ENCODE measurements around the gene CGREF1.
"Not testable (repeated sequence)": the region's sequence is repeated elsewhere in the genome, so short reads cannot be mapped to it uniquely, and the experiment has no call there.

CGREF1 gene

GRCh38 chr2:27087823-27088410 is 31.0 kb downstream of the CGREF1 start:
- DNase-seq (ENCODE audit: low read depth), result no peak

- no peak for DNase-seq (ENCODE audit: low read depth)
These were observed 32.0 kb downstream of the CGREF1 start, which contains the start of gene KHK for GRCh38 chr2:27086724-27087593. KHK (plus strand) TSS chr2:27086772; CDS start chr2:27087260, 488 bp downstream.

- DNase-seq (ENCODE audit: low read depth), result peak; percentile 95
These were observed 32.7 kb downstream of the CGREF1 start for GRCh38 chr2:27086090-27086723.

- DNase-seq (ENCODE audit: low read depth), result no peak
These were observed 33.2 kb downstream of the CGREF1 start for GRCh38 chr2:27085673-27086089.

- DNase-seq (ENCODE audit: low read depth), result no peak
These were observed 33.8 kb downstream of the CGREF1 start for GRCh38 chr2:27085062-27085672.

- DNase-seq (ENCODE audit: low read depth), result no peak
These were observed 34.4 kb downstream of the CGREF1 start for GRCh38 chr2:27084297-27085061.

GRCh38 chr2:27083410-27084296 is 35.3 kb downstream of the CGREF1 start:
- no peak for DNase-seq (ENCODE audit: low read depth)

GRCh38 chr2:27082773-27083409 is 36.0 kb downstream of the CGREF1 start:
- no peak for DNase-seq (ENCODE audit: low read depth)

GRCh38 chr2:27081984-27082772 is 36.8 kb downstream of the CGREF1 start:
- no peak for DNase-seq (ENCODE audit: low read depth)

- DNase-seq (ENCODE audit: low read depth), result no peak
These were observed 38.4 kb downstream of the CGREF1 start for GRCh38 chr2:27080603-27080936.

GRCh38 chr2:27080140-27080469 is 38.8 kb downstream of the CGREF1 start:
- DNase-seq (ENCODE audit: low read depth), result no peak

GRCh38 chr2:27079233-27080139 is 39.4 kb downstream of the CGREF1 start:
- no peak for DNase-seq (ENCODE audit: low read depth)

GRCh38 chr2:27078267-27079194 is 40.4 kb downstream of the CGREF1 start, which contains the start of gene EMILIN1:
EMILIN1 (plus strand) TSS chr2:27078615; CDS start chr2:27079066, 451 bp downstream.
- no peak for DNase-seq (ENCODE audit: low read depth)

GRCh38 chr2:27077231-27077630 is 41.7 kb downstream of the CGREF1 start:
- no peak for DNase-seq (ENCODE audit: low read depth)

GRCh38 chr2:27076323-27076722 is 42.6 kb downstream of the CGREF1 start:
- no peak for DNase-seq (ENCODE audit: low read depth)

GRCh38 chr2:27075566-27075871 is 43.4 kb downstream of the CGREF1 start:
- not testable (repeated sequence) for DNase-seq (ENCODE audit: low read depth)
